Measurements from ENCODE around the gene BBOX1.

DNA sequence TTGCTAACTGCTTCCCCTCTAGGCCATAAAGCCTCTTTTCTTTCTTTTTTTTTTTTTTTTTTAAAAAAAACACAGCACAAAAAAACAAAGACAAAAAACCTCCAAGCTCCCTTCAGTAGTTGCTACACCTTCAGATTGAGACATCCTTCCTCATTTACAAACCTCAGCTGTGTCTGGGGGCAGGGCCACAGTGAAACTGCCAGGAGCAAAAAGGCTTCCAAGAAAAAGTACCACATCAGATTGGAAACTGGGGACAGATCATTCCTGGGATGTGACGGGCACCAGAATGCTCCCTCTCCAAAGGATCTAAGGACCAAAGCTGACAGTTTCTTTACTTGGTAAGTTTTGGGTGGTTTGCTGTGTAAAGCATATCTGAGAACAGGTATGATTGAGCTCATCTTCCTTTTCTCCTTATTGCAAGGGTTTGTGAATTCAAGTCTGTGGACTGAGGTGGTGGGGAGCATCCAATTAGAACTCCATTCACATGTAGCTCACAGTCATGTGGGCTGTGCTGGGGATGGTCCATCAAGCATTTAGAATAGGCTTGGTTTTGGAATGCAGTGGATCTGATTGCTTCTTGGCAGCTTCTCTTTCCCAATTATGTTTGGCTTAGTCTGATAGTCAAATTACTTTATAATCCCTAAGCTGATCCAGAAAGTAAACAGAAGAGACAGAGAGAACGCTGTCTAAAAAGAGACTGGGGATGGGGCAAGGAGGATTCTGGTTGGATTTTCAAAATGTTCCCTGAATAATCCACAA is 705 bp downstream of the BBOX1 start:
- TF ChIP-seq CTCF (conservative IDR thresholded peaks at IDR 0.05; ENCODE audit: low read depth, low read length): no peak
- TF ChIP-seq USF2 (IDR thresholded peaks at IDR 0.05; ENCODE audit: low read depth, low read length): no peak
- TF ChIP-seq NFE2L2 (IDR thresholded peaks at IDR 0.05; ENCODE audit: low read depth, low read length): no peak
- no peak for TF ChIP-seq POLR2A (IDR thresholded peaks at IDR 0.05; ENCODE audit: low read depth, low read length)
- TF ChIP-seq RFX5 (IDR thresholded peaks at IDR 0.05; ENCODE audit: low read depth, low read length): no peak
- TF ChIP-seq MXI1 (IDR thresholded peaks at IDR 0.05; ENCODE audit: borderline replicate concordance, low read depth, low read length): no peak
- TF ChIP-seq CEBPB (IDR thresholded peaks at IDR 0.05; ENCODE audit: low read depth, low read length): no peak
- no peak for TF ChIP-seq RCOR1 (IDR thresholded peaks at IDR 0.05; ENCODE audit: insufficient replicate concordance, low read length)
- no peak for TF ChIP-seq SMC3 (IDR thresholded peaks at IDR 0.05; ENCODE audit: low read depth, low read length)
- TF ChIP-seq FOS (IDR thresholded peaks at IDR 0.05; ENCODE audit: low read depth, low read length): no peak
- TF ChIP-seq RAD21 (IDR thresholded peaks at IDR 0.05; ENCODE audit: low read length): no peak
- TF ChIP-seq, protein P1, sequence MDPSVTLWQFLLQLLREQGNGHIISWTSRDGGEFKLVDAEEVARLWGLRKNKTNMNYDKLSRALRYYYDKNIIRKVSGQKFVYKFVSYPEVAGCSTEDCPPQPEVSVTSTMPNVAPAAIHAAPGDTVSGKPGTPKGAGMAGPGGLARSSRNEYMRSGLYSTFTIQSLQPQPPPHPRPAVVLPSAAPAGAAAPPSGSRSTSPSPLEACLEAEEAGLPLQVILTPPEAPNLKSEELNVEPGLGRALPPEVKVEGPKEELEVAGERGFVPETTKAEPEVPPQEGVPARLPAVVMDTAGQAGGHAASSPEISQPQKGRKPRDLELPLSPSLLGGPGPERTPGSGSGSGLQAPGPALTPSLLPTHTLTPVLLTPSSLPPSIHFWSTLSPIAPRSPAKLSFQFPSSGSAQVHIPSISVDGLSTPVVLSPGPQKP (IDR thresholded peaks at IDR 0.05; ENCODE audit: borderline replicate concordance, low read depth, low read length): no peak
- TF ChIP-seq MAFK (IDR thresholded peaks at IDR 0.05; ENCODE audit: low read depth, low read length): no peak

Data from IMR-90 (cell line).